Upper lobe of right lung (tissue), 1 donor: ENCODE measurements around the gene NPS. TPM values are rescaled to one million over a fixed set of nuclear protein-coding genes. Genes with fewer than 3 reads are reported as not detected.

Experiments used
- ATAC-seq: fragments of 200-7000 bp; cut with Tn5 transposase; one replicate; pipeline ENCODE4 v1.9.1; 2020; ENCODE audit warnings: mild to moderate bottlenecking, moderate library complexity
- DNase-seq: peaks from one replicate; pipeline ENCODE4 v3.0.0-alpha.2; 2020
- H3K27ac ChIP-seq: fragments of 200-600 bp; one replicate; pipeline ENCODE4 v1.8.0; 2022
- H3K27me3 ChIP-seq: fragments of 200-600 bp; one replicate; pipeline ENCODE4 v1.8.0; 2022; ENCODE audit warnings: mild to moderate bottlenecking
- H3K36me3 ChIP-seq: fragments of 200-600 bp; one replicate; pipeline ENCODE4 v1.8.0; 2022
- H3K4me1 ChIP-seq: fragments of 200-600 bp; one replicate; pipeline ENCODE4 v1.8.0; 2022
- H3K4me3 ChIP-seq: fragments of 200-600 bp; one replicate; pipeline ENCODE4 v1.8.0; 2022; ENCODE audit warnings: mild to moderate bottlenecking
- H3K9me3 ChIP-seq: fragments of 200-600 bp; one replicate; pipeline ENCODE4 v1.8.0; 2022
- intact Hi-C: fragments of 100-400 bp; cut with DNase I; formaldehyde crosslinking; loops from one replicate; pipeline ENCODE4 v1.11.0; 2022
- total RNA-seq: library from RNA; stranded (reverse); fragmentation: NEBNext Ultra II Directional; extraction: Animal tissue kit (Norgen Biotek cat#: 25700); gene quantifications from one replicate; pipeline ENCODE4 v1.2.1, GENCODE V29; 2021
- TF ChIP-seq, protein P1 (sequence below): fragments of 200-600 bp; IDR thresholded peaks from one replicate; pipeline ENCODE4 v1.8.0; 2022; ENCODE audit warnings: antibody characterized with exemption
- donor health status: DM: no; HTN: yes; CAD: no; lungs with severe emphysema.

Gene NPS
- total RNA-seq, 1 donor from 2014 or later: not detected

DNA sequence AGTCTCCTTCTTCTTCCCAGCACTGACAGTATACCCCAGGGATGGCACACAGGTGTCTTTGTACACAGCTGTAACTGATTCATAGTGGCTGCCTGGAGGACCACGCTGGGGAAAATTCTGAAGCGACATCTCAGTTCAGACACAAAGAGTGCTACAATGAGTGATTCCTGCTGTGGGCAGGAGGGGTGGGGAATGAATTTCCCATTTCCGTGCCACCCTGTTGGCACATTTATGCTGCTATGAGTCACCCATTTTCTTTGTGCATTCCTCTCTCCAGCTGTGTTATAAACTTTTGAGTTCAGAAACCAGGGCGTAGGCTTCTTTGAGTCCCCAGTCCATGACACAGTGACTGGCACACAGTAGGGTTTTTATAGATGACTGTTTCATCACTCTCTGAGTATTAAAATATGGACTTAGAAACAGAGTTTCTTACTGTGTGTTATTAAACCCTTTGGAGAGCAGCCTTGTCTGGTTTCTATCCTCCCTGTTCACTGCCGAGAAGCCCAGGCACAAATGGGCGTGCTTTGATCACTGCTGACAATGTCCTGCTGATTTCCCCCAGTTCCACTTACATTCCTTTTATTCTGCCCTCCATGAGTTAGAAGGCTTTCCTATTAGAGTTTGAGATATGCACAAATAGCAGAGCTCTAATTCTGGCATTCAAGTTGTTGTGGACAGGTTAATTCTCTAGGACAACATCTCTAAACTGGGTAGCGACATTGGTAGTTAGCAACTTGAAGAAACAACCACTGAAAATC lies 24.0 kb upstream of the NPS start:
- DNase-seq: no peak
- H3K36me3 ChIP-seq: no peaks in the 10 kb centered on the region
- ATAC-seq: no peak
- no peaks in the 10 kb centered on the region for H3K27me3 ChIP-seq
- no peak overlapping the region for H3K27ac ChIP-seq
- TF ChIP-seq, protein P1, sequence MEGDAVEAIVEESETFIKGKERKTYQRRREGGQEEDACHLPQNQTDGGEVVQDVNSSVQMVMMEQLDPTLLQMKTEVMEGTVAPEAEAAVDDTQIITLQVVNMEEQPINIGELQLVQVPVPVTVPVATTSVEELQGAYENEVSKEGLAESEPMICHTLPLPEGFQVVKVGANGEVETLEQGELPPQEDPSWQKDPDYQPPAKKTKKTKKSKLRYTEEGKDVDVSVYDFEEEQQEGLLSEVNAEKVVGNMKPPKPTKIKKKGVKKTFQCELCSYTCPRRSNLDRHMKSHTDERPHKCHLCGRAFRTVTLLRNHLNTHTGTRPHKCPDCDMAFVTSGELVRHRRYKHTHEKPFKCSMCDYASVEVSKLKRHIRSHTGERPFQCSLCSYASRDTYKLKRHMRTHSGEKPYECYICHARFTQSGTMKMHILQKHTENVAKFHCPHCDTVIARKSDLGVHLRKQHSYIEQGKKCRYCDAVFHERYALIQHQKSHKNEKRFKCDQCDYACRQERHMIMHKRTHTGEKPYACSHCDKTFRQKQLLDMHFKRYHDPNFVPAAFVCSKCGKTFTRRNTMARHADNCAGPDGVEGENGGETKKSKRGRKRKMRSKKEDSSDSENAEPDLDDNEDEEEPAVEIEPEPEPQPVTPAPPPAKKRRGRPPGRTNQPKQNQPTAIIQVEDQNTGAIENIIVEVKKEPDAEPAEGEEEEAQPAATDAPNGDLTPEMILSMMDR: no peak
- no peak overlapping the region for H3K4me3 ChIP-seq
- no peaks in the 10 kb centered on the region for H3K9me3 ChIP-seq
- intact Hi-C loops: no loop called here
- H3K4me1 ChIP-seq: no peaks in the 10 kb centered on the region

DNA sequence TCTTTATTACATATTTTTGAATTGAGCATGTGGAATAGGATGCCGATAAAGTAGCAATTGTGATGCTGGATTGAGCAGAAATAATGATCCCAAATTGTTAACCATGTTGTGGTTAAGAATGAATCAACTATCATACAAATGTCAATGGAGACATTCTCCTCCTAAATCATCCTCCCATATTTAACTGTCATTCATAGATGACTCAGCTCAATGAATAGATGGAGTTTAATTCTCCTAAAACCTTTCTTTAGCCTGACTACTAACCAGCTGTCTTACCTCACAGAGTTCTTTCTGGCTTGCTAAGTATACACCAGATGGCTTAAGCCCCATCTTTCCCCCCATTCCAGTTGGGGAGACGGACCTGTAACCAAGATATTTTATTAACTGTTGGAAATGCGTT lies 23.4 kb upstream of the NPS start:
- no peaks in the 10 kb centered on the region for H3K27me3 ChIP-seq
- no peak overlapping the region for H3K4me3 ChIP-seq
- H3K9me3 ChIP-seq: no peaks in the 10 kb centered on the region
- no peaks in the 10 kb centered on the region for H3K36me3 ChIP-seq
- ATAC-seq (no peak), DNase-seq (no peak)
- no peak overlapping the region for H3K27ac ChIP-seq
- TF ChIP-seq, protein P1: no peak
- no peaks in the 10 kb centered on the region for H3K4me1 ChIP-seq
- intact Hi-C loops: no loop called here

DNA sequence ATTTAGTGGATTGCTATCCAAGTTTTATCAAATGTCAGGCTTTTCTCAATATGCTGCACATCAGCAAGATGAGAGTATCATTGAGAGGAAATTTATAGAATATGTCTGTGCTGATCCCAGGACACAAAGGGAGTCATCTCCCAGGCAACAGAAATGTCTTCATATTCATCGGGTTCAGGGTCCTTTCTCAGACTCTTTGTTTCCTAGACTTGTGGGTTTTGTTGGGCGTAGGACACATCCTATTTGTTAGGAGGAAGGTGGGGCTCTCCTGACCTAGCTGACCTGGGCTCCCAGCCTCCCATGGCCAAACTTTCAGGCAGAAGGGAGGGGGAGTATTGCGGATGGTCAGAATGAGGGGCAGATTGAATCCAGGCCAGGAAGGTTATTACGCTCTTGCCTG lies 22.9 kb upstream of the NPS start:
- H3K4me1 ChIP-seq: no peaks in the 10 kb centered on the region
- no peaks in the 10 kb centered on the region for H3K9me3 ChIP-seq
- H3K36me3 ChIP-seq: no peaks in the 10 kb centered on the region
- DNase-seq: no peak
- ATAC-seq: no peak
- intact Hi-C loops: no loop called here
- TF ChIP-seq, protein P1: no peak
- no peak overlapping the region for H3K4me3 ChIP-seq
- H3K27ac ChIP-seq: no peak overlapping the region
- H3K27me3 ChIP-seq: no peaks in the 10 kb centered on the region

DNA sequence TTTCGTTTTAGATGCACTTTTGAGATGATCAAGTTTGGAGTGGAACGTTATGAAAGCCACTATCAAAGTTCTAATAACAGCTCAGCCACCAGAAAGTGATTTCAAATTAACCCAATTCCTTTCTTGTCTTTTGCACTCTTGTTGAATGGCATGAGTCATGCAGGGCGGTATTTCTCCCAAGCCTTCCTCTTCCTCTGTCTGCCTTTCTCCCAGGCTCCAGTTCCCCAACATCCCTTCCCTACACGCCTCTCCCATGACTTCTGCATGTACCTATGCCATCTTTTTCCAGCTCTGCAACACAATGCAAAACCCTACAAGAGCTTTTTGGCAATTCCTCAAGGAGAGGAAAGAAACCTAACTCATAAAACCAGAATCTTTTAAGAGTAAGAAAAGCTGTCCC lies 21.8 kb upstream of the NPS start:
- no peaks in the 10 kb centered on the region for H3K36me3 ChIP-seq
- TF ChIP-seq, protein P1: no peak
- no peak overlapping the region for H3K27ac ChIP-seq
- H3K4me1 ChIP-seq: no peaks in the 10 kb centered on the region
- H3K27me3 ChIP-seq: no peaks in the 10 kb centered on the region
- DNase-seq (no peak), ATAC-seq (no peak)
- intact Hi-C loops: no loop called here
- no peak overlapping the region for H3K4me3 ChIP-seq
- no peaks in the 10 kb centered on the region for H3K9me3 ChIP-seq

DNA sequence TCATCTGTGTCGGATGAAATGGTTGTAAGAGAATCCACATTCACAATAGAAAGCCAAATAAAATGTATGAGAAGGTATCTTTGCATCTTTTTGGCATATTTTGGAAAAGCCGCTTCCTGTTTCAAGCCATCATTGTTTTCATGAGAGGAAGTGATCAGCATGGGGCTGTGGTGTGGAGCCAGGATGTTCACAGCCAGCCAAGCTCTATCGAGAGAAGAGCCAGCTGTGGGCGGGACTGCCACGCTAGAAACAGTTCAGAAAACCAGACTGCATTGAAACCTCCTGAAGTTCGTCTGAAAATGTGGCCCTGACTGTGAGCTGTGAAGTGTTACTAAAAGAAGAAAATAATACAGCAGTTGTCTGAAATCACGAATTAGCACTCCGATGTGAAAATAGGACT lies 21.2 kb upstream of the NPS start:
- ATAC-seq: no peak

More for the DNA sequence above, 21.2 kb upstream of the NPS start:
- H3K36me3 ChIP-seq: no peaks in the 10 kb centered on the region
- no peak for DNase-seq
- intact Hi-C loops: no loop called here
- H3K4me1 ChIP-seq: no peaks in the 10 kb centered on the region
- no peaks in the 10 kb centered on the region for H3K27me3 ChIP-seq
- no peak overlapping the region for H3K4me3 ChIP-seq
- no peaks in the 10 kb centered on the region for H3K9me3 ChIP-seq
- H3K27ac ChIP-seq: no peak overlapping the region
- TF ChIP-seq, protein P1: no peak
